Measurements from ENCODE around the gene ILF3.

ILF3 gene

GRCh38 chr19:10737722-10738121 lies 83.6 kb downstream of the ILF3 start:
- no peak for FAIRE-seq

GRCh38 chr19:10740798-10741197 lies 86.7 kb downstream of the ILF3 start:
- no peak for FAIRE-seq

All from islet of Langerhans (tissue), 1 donor.